ENCODE measurements around the gene TENT4A. TPM values are rescaled to one million over a fixed set of nuclear protein-coding genes. Genes with fewer than 3 reads are reported as not detected.
A peak's percentile ranks its signal among the peaks of the same experiment; 100 is the strongest.

TENT4A gene
- total RNA-seq, 2 donors from 2014 or later, result 17.1 to 21.9 TPM

- intact Hi-C loops (cut with DNase I), result no loop called here
- Histone ChIP-seq H3K27me3 (no peaks in the 10 kb centered on the region), H3K36me3 (no peaks in the 10 kb centered on the region), H3K9ac (ENCODE audit: low read depth in 2 of 2, low read length in 2 of 2) (no peak overlapping the region), H3K4me3 (no peak overlapping the region), H3K9me3 (no peaks in the 10 kb centered on the region), H3K4me1 (no peaks in the 10 kb centered on the region), H3K27ac (no peak overlapping the region)
- TF ChIP-seq CTCF (IDR thresholded peaks at IDR 0.05), result no peak
- no peak for DNase-seq
These were observed 90.8 kb downstream of the TENT4A start for GRCh38 chr5:6803981-6804550.

GRCh38 chr5:6804766-6805501 lies 91.7 kb downstream of the TENT4A start:
- no peaks in the 10 kb centered on the region for H3K4me1 ChIP-seq
- intact Hi-C loops (cut with DNase I), result no loop called here
- no peak overlapping the region for H3K9ac ChIP-seq (ENCODE audit: low read depth in 2 of 2, low read length in 2 of 2)
- peak; percentile 6 for DNase-seq
- H3K27me3 ChIP-seq, result no peaks in the 10 kb centered on the region
- H3K36me3 ChIP-seq, result no peaks in the 10 kb centered on the region
- H3K4me3 ChIP-seq, result no peak overlapping the region
- TF ChIP-seq CTCF (IDR thresholded peaks at IDR 0.05), result no peak
- no peak overlapping the region for H3K27ac ChIP-seq
- H3K9me3 ChIP-seq, result no peaks in the 10 kb centered on the region

- no peak overlapping the region for H3K27ac ChIP-seq
- no peak overlapping the region for H3K4me3 ChIP-seq
- no peak for DNase-seq
- no peaks in the 10 kb centered on the region for H3K36me3 ChIP-seq
- H3K4me1 ChIP-seq, result no peaks in the 10 kb centered on the region
- H3K27me3 ChIP-seq, result no peaks in the 10 kb centered on the region
- no peaks in the 10 kb centered on the region for H3K9me3 ChIP-seq
- intact Hi-C loops (cut with DNase I), result no loop called here
- TF ChIP-seq CTCF (IDR thresholded peaks at IDR 0.05), result no peak
- no peak overlapping the region for H3K9ac ChIP-seq (ENCODE audit: low read depth in 2 of 2, low read length in 2 of 2)
These were observed 92.6 kb downstream of the TENT4A start for GRCh38 chr5:6805841-6806240.

Other genes starting within 250 kb of the TENT4A start
- 10 to 100 TPM; 46.9 to 69.9 TPM for gene NSUN2, start 80.4 kb upstream of the TENT4A start, total RNA-seq
- gene SRD5A1, start 80.0 kb upstream of the TENT4A start, total RNA-seq, result 10 to 100 TPM; 15.9 to 17.4 TPM

Measured in colonic mucosa (tissue), 4 donors.